PFSK-1 (cell line): ENCODE data around the gene ROBO1.

Source experiments
- FOXP2 ChIP-seq: optimal IDR thresholded peaks from 2 replicates; pipeline ENCODE3; 2011; ENCODE audit warnings: borderline replicate concordance, control low read depth, inconsistent platforms; ENCODE audit not compliant: insufficient read depth; ENCODE audit errors: extremely low read length, extremely low read depth
- POLR2AphosphoS5 ChIP-seq: IDR thresholded peaks from 2 replicates; pipeline ENCODE4 v1.6.1; 2012; ENCODE audit warnings: low read depth, mild to moderate bottlenecking, control low read depth, low read length, moderate library complexity
- REST ChIP-seq, 2 experiments: IDR thresholded peaks; 2 replicates each; pipeline versions ENCODE4 v1.6.1 to v1.8.0; 2011 to 2012; ENCODE audit warnings: low read depth in 2 of 2, low read length in 2 of 2, control low read depth in 1 of 2, inconsistent platforms in 1 of 2, mild to moderate bottlenecking in 1 of 2, moderate library complexity in 1 of 2; ENCODE audit not compliant: insufficient read depth in 1 of 2
- SIN3A ChIP-seq: IDR thresholded peaks from 2 replicates; pipeline ENCODE4 v1.6.1; 2012; ENCODE audit warnings: mild to moderate bottlenecking, low read length, moderate library complexity, borderline replicate concordance; ENCODE audit not compliant: insufficient read depth
- TAF1 ChIP-seq: IDR thresholded peaks from 2 replicates; pipeline ENCODE4 v1.6.1; 2012; ENCODE audit warnings: low read length, control low read depth, borderline replicate concordance; ENCODE audit not compliant: insufficient read depth

ROBO1 gene

DNA sequence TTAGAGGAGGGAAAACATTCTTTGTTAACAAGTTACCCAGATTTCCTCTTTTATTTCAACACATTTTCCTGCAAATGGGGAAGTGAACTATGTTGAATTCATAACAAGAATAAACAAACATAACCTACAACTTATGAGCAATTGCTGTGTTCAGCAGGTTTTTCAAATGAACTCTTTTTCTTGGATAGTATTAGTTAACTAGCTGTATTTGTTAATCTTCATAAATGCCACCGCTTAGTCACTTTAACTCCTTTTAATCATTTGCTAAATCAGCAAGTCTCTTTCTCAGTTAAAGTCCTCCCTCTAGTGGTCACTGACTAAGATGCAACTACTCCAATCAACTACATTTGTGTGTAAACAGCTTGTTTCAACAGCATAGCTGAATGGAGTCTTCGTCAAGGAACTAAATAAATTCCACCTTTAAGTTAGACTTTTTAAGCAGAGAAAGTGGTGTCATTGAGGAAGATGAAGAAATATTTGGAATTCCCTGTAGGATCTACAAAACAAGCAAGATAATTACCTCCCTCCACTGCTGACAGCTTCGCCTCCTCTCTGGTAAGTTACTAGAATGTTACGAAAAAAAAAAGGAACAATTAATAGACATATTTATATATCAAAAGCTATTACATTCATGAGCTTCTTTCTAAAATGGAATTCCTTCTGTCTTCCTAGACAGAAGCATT, 1122.0 kb downstream of the ROBO1 start:
- no peak for TF ChIP-seq FOXP2
- TF ChIP-seq TAF1, result no peak
- no peak for TF ChIP-seq POLR2AphosphoS5
- TF ChIP-seq SIN3A, result no peak
- no peak for TF ChIP-seq REST (IDR thresholded peaks at IDR 0.05; ENCODE audit: insufficient read depth in 1 of 2, low read depth in 2 of 2, low read length in 2 of 2)

DNA sequence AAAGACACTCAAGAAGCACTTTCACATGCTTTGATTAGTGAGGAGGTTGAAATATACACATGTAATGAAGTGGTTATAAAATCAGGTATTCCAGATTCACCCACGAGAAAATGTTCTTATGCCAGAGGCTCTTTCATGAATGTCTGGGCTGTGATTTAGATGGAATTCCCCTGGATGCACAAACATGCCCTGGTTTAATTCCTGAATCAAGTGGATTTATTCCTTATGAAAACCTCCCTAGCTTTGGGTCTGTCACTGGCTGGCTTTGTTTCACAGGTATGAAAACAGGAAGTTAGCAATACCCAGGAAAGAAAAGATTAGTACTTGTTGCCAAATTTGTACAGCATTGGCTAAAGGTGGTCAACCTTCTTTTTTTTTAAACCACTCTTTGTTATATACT, 1123.0 kb downstream of the ROBO1 start:
- TF ChIP-seq REST (IDR thresholded peaks at IDR 0.05; ENCODE audit: insufficient read depth in 1 of 2, low read depth in 2 of 2, low read length in 2 of 2), result no peak
- no peak for TF ChIP-seq SIN3A
- no peak for TF ChIP-seq TAF1
- TF ChIP-seq POLR2AphosphoS5, result no peak
- no peak for TF ChIP-seq FOXP2

- TF ChIP-seq FOXP2, result no peak
- no peak for TF ChIP-seq REST (IDR thresholded peaks at IDR 0.05; ENCODE audit: insufficient read depth in 1 of 2, low read depth in 2 of 2, low read length in 2 of 2)
- TF ChIP-seq SIN3A, result no peak
- no peak for TF ChIP-seq TAF1
- TF ChIP-seq POLR2AphosphoS5, result no peak
These were observed 1125.4 kb downstream of the ROBO1 start for GRCh38 chr3:78642226-78643035.

- no peak for TF ChIP-seq FOXP2
These were observed 1126.1 kb downstream of the ROBO1 start for GRCh38 chr3:78641703-78642102.

DNA sequence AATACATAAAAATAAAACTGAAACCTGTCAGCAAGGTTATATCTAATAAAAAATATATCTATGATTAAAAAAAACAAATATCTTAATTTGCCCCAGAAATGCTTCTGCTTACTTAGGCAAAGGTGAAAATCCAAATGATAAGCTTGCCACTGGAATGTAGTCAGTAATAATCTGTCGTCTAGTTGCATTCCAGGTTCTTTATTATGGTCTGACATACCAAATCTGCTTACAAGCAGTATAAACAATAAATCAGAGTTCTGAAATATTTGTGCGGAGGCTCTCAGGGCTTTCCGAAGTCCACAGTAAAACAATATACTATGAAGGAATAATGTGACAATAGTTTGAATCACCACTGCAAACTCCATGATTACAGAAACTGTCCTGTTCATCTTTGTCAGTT, 1133.5 kb downstream of the ROBO1 start:
- TF ChIP-seq SIN3A (no peak), POLR2AphosphoS5 (no peak), FOXP2 (no peak)

DNA sequence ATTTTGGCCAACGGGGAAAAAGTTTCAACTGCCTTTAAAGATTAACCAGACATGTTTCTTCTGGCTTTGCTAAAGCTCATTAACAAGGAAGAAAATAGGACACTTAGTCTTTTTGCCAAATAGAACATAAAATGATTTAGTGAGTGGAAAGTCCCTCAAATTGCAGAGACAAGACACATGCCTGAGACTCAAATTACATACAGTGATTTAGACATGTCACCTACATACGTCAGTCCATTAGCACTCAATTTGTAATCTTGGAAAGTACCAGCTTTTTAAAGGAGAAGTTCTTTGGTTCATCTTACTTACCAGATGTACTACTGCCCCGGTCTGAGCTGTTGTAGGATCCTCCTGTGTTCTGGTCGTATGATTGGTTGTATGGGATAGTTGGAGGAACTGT, 1134.2 kb downstream of the ROBO1 start:
- TF ChIP-seq TAF1, result no peak
- no peak for TF ChIP-seq REST (IDR thresholded peaks at IDR 0.05; ENCODE audit: insufficient read depth in 1 of 2, low read depth in 2 of 2, low read length in 2 of 2)
- TF ChIP-seq POLR2AphosphoS5, result no peak
- TF ChIP-seq FOXP2, result no peak
- TF ChIP-seq SIN3A, result no peak
